Fibroblast of lung (primary cell): ENCODE data around the gene ASPRV1. TPM values are rescaled to one million over a fixed set of nuclear protein-coding genes. Genes with fewer than 3 reads are reported as not detected.
"Not testable (repeated sequence)": the region's sequence is repeated elsewhere in the genome, so short reads cannot be mapped to it uniquely, and the experiment has no call there.

Experiments used
- DNase-seq, 2 donors: peaks; one replicate each; pipeline versions ENCODE4 v3.0.0 to v3.0.0-alpha.2; 2010; ENCODE audit warnings: low read depth in 2 of 2
- H2AFZ ChIP-seq: 2 replicates; pipeline ENCODE4 v1.5.1; 2012; ENCODE audit warnings: low read length, control low read depth, inconsistent platforms
- H3K27ac ChIP-seq: 2 replicates; pipeline ENCODE4 v1.5.1; 2011; ENCODE audit warnings: low read length, control low read depth; ENCODE audit not compliant: insufficient read depth
- H3K27me3 ChIP-seq: 2 replicates; pipeline ENCODE4 v1.5.1; 2011; ENCODE audit warnings: mild to moderate bottlenecking, low read length; ENCODE audit not compliant: control insufficient read depth, insufficient read depth
- H3K36me3 ChIP-seq: 2 replicates; pipeline ENCODE4 v1.5.1; 2011; ENCODE audit warnings: low read length; ENCODE audit not compliant: control insufficient read depth, insufficient read depth
- H3K4me1 ChIP-seq: 2 replicates; pipeline ENCODE4 v1.5.1; 2011; ENCODE audit warnings: low read length; ENCODE audit not compliant: control insufficient read depth, insufficient read depth; ENCODE audit errors: extremely low read depth
- H3K4me2 ChIP-seq: 2 replicates; pipeline ENCODE4 v1.5.1; 2011; ENCODE audit warnings: low read length, control low read depth; ENCODE audit not compliant: insufficient read depth; ENCODE audit errors: extremely low read depth
- H3K4me3 ChIP-seq, 4 experiments: fragments of 200-600 bp in 1 of 4; sonication (generic) in 1 of 4; replicated peaks in 1 of 4; 2 replicates each; pipeline ENCODE4 v1.5.1; 2011 to 2016; ENCODE audit warnings: low read length in 4 of 4, low read depth in 3 of 4, mild to moderate bottlenecking in 3 of 4, control low read depth in 2 of 4, inconsistent platforms in 1 of 4, mixed read lengths in 1 of 4; ENCODE audit not compliant: insufficient read depth in 1 of 4; ENCODE audit errors: control extremely low read depth in 1 of 4
- H3K79me2 ChIP-seq: 2 replicates; pipeline ENCODE4 v1.5.1; 2012; ENCODE audit warnings: mild to moderate bottlenecking, low read length, inconsistent platforms; ENCODE audit not compliant: control insufficient read depth, insufficient read depth
- H3K9ac ChIP-seq: 2 replicates; pipeline ENCODE4 v1.5.1; 2011; ENCODE audit warnings: mild to moderate bottlenecking, low read length, control low read depth; ENCODE audit not compliant: insufficient read depth
- H3K9me3 ChIP-seq: 2 replicates; pipeline ENCODE4 v1.5.1; 2012; ENCODE audit warnings: low read depth, low read length; ENCODE audit not compliant: control insufficient read depth, insufficient read depth
- H4K20me1 ChIP-seq: 2 replicates; pipeline ENCODE4 v1.5.1; 2011; ENCODE audit warnings: low read length; ENCODE audit not compliant: control insufficient read depth, insufficient read depth; ENCODE audit errors: extremely low read depth
- CTCF ChIP-seq, 2 donors: IDR thresholded peaks in 1 of 2; conservative IDR thresholded peaks in 1 of 2; 1 replicate in 1 of 2; 2 replicates in 1 of 2; pipeline ENCODE4 v1.5.1; 2011 to 2012; ENCODE audit warnings: low read length in 2 of 2, control low read depth in 1 of 2, inconsistent platforms in 1 of 2, low read depth in 1 of 2, mild to moderate bottlenecking in 1 of 2
- EZH2 ChIP-seq: IDR thresholded peaks from 2 replicates; pipeline ENCODE4 v1.5.1; 2012; ENCODE audit warnings: low read length, control low read depth, mild to moderate bottlenecking; ENCODE audit errors: missing control alignments
- polyA plus RNA-seq, 2 donors: library from polyadenylated mRNA; depleted of rRNA in 1 of 2; stranded (reverse) in 1 of 2; unstranded in 1 of 2; fragments of >200 nt; gene quantifications; 2 replicates each; pipeline ENCODE4 v1.2.1, GENCODE V29; 2011 to 2012; ENCODE audit warnings: missing spikeins in 1 of 2
- total RNA-seq: library from RNA; depleted of rRNA; stranded (reverse); fragments of >200 nt; gene quantifications from 2 replicates; pipeline ENCODE4 v1.2.1, GENCODE V29; 2014

ASPRV1 gene
- total and polyA plus RNA-seq, 2 donors (not counting 1 experiment from before 2014, with no cell fraction given) = 0.08 to 0.33 TPM

GRCh38 chr2:69955029-69955428 lies 6.4 kb downstream of the ASPRV1 start:
- H3K4me1 ChIP-seq = no peaks in the 10 kb centered on the region
- H3K79me2 ChIP-seq = no peaks in the 10 kb centered on the region
- no peaks in the 10 kb centered on the region for H3K36me3 ChIP-seq
- H3K9me3 ChIP-seq = no peaks in the 10 kb centered on the region
- H3K9ac ChIP-seq = no peak overlapping the region
- DNase-seq = no peak
- H3K27me3 ChIP-seq = peaks cover 19% of the 10 kb centered on the region
- no peak overlapping the region for H3K27ac ChIP-seq
- TF ChIP-seq CTCF (conservative IDR thresholded peaks at IDR 0.05 in 1 of 2, IDR thresholded peaks at IDR 0.05 in 1 of 2; ENCODE audit: low read depth in 1 of 2, low read length in 2 of 2) (no peak), EZH2 (no peak)
- H4K20me1 ChIP-seq = no peaks in the 10 kb centered on the region
- H2AFZ ChIP-seq = no peak overlapping the region
- no peak overlapping the region for H3K4me3 ChIP-seq
- H3K4me2 ChIP-seq = no peak overlapping the region

- no peak for DNase-seq
- H3K4me1 ChIP-seq = no peaks in the 10 kb centered on the region
- H3K27ac ChIP-seq = no peak overlapping the region
- H3K27me3 ChIP-seq = peaks cover 15% of the 10 kb centered on the region
- no peak overlapping the region for H2AFZ ChIP-seq
- no peak overlapping the region for H3K4me3 ChIP-seq
- TF ChIP-seq EZH2 = no peak
- TF ChIP-seq CTCF (conservative IDR thresholded peaks at IDR 0.05 in 1 of 2, IDR thresholded peaks at IDR 0.05 in 1 of 2; ENCODE audit: low read depth in 1 of 2, low read length in 2 of 2) = no peak
- H3K79me2 ChIP-seq = no peaks in the 10 kb centered on the region
- H3K4me2 ChIP-seq = no peak overlapping the region
- H4K20me1 ChIP-seq = no peaks in the 10 kb centered on the region
- no peaks in the 10 kb centered on the region for H3K36me3 ChIP-seq
- H3K9ac ChIP-seq = no peak overlapping the region
- H3K9me3 ChIP-seq = no peaks in the 10 kb centered on the region
Observed at GRCh38 chr2:69954084-69954483, 7.3 kb downstream of the ASPRV1 start.

- Histone ChIP-seq H3K9ac (no peak overlapping the region), H3K9me3 (no peaks in the 10 kb centered on the region), H3K27ac (no peak overlapping the region), H3K4me1 (no peaks in the 10 kb centered on the region), H3K36me3 (no peaks in the 10 kb centered on the region), H3K79me2 (no peaks in the 10 kb centered on the region), H3K27me3 (peaks cover 4% of the 10 kb centered on the region), H2AFZ (no peak overlapping the region), H4K20me1 (no peaks in the 10 kb centered on the region), H3K4me2 (no peak overlapping the region), H3K4me3 (no peak overlapping the region)
- no peak for DNase-seq
- TF ChIP-seq CTCF (conservative IDR thresholded peaks at IDR 0.05 in 1 of 2, IDR thresholded peaks at IDR 0.05 in 1 of 2; ENCODE audit: low read depth in 1 of 2, low read length in 2 of 2) (no peak), EZH2 (no peak)
Observed at GRCh38 chr2:69952336-69953115, 8.9 kb downstream of the ASPRV1 start.

GRCh38 chr2:69950671-69951070 lies 10.8 kb downstream of the ASPRV1 start:
- not testable (repeated sequence) for H3K9ac ChIP-seq, H3K27me3 ChIP-seq, H4K20me1 ChIP-seq, H3K36me3 ChIP-seq, H3K4me1 ChIP-seq, H3K27ac ChIP-seq, DNase-seq, H3K9me3 ChIP-seq, H3K79me2 ChIP-seq, H3K4me2 ChIP-seq, H3K4me3 ChIP-seq, H2AFZ ChIP-seq
